ENCODE measurements around the gene PDIK1L. TPM values are rescaled to one million over a fixed set of nuclear protein-coding genes. Genes with fewer than 3 reads are reported as not detected.

PDIK1L gene
- total and polyA plus RNA-seq, 2 donors (not counting 1 experiment from before 2014, with no cell fraction given), result 1.3 to 17.3 TPM

DNA sequence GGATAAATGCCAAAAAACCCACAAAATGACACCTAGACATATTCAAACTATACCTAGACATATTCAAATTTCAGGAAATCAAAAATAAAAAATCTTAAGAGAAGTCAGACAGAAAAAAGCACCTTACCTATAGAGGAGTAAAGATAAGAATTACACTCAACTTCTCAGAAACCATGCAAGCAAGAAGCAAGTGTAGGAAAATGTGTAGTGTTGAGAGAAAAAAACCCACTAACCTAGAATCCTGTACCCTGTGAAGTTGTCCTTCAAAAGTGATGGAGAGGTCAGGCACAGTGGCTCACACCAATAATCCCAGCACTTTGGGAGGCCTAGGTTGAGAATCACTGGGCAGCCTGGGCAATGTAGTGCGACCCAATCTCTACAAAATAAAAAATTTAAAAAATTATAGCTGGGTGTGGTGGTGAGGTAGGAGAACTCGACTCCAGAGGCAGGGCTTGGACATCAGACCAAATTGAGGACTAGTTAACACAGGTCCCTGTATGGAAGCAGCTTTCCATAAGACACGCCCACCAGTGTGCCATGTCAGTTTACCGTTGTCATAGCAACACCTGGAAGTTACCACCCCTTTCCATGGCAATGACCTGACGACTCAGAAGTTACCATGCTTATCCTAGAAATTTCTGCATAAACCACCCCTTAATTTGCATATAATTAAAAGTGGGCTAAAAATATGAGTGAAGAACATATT lies 20.7 kb downstream of the PDIK1L start:
- no peak for ATAC-seq (ENCODE audit: low read depth)
- POLR2A ChIA-PET, result no interaction called here

More for the DNA sequence above, 20.7 kb downstream of the PDIK1L start:
- Histone ChIP-seq H3K36me3 (replicated peaks in 1 of 2; ENCODE audit: control extremely low read depth in 1 of 2, control insufficient read depth in 1 of 2, extremely low read depth in 1 of 2, insufficient read depth in 2 of 2, low read length in 1 of 2) (no peaks in the 10 kb centered on the region), H3K4me2 (replicated peaks; ENCODE audit: low read depth, low read length, poor library complexity, severe bottlenecking) (no peak overlapping the region), H3K4me3 (ENCODE audit: control extremely low read depth in 1 of 5, extremely low read depth in 1 of 5, insufficient read depth in 1 of 5, low read depth in 2 of 5, low read length in 4 of 5) (no peak overlapping the region), H3K4me1 (ENCODE audit: control insufficient read depth in 2 of 2, insufficient read depth in 2 of 2, low read length in 2 of 2) (peaks cover 6 to 8% of the 10 kb centered on the region in 2 donors), H3K9me3 (ENCODE audit: control extremely low read depth in 1 of 3, control insufficient read depth in 2 of 3, insufficient read depth in 1 of 3, low read length in 2 of 3) (peaks cover 0 to 4% (median 2%) of the 10 kb centered on the region in 3 donors), H3K79me2 (ENCODE audit: control insufficient read depth, insufficient read depth, low read length) (no peaks in the 10 kb centered on the region), H3K9ac (ENCODE audit: low read length) (no peak overlapping the region), H4K20me1 (ENCODE audit: control insufficient read depth, insufficient read depth, low read length, poor library complexity, severe bottlenecking) (no peaks in the 10 kb centered on the region), H2AFZ (ENCODE audit: insufficient read depth, low read depth, low read length, poor library complexity, severe bottlenecking) (no peak overlapping the region), H3K27me3 (replicated peaks in 1 of 4; ENCODE audit: control extremely low read depth in 1 of 4, control insufficient read depth in 3 of 4, insufficient read depth in 4 of 4, low read length in 3 of 4) (peaks cover 0 to 10% (median 3%) of the 10 kb centered on the region in 4 experiments), H3K27ac (ENCODE audit: low read length in 2 of 2) (no peak overlapping the region)
- H3K4me1 Mint-ChIP-seq, result peaks cover 12% of the 10 kb centered on the region
- TF ChIP-seq EZH2 (IDR thresholded peaks at IDR 0.05; ENCODE audit: borderline replicate concordance, insufficient read depth, low read depth, low read length, poor library complexity, severe bottlenecking) (no peak), CTCF (IDR thresholded peaks at IDR 0.05) (no peak)
- no peaks in the 10 kb centered on the region for H3K9me3 Mint-ChIP-seq (ENCODE audit: insufficient read depth)
- 94% methylated on average over 3 of the region's 5 CpGs for WGBS (ENCODE audit: insufficient coverage)
- intact Hi-C loops (cut with micrococcal nuclease), result no loop called here
- no peak overlapping the region for H3K27ac Mint-ChIP-seq
- DNase-seq, result no peak
- no peak overlapping the region for H3K4me3 Mint-ChIP-seq
- CTCF ChIA-PET, result no interaction called here
- H3K27me3 Mint-ChIP-seq, result peaks cover 9% of the 10 kb centered on the region

All from B cell (primary cell).